Central memory CD4-positive, alpha-beta T cell (primary cell): ENCODE measurements around the gene NRXN3.

ENCODE experiments used
- DNase-seq: peaks from one replicate; pipeline ENCODE4 v3.0.0; 2022

The NRXN3 gene

GRCh38 chr14:79514700-79515099 lies 1344.5 kb downstream of the NRXN3 start:
- DNase-seq = no peak

GRCh38 chr14:79515158-79515557 lies 1345.0 kb downstream of the NRXN3 start:
- no peak for DNase-seq

- DNase-seq = no peak
Measured at GRCh38 chr14:79516009-79516408, 1345.8 kb downstream of the NRXN3 start.

- no peak for DNase-seq
Measured at GRCh38 chr14:79525416-79525815, 1355.2 kb downstream of the NRXN3 start.

- no peak for DNase-seq
Measured at GRCh38 chr14:79528828-79529416, 1358.7 kb downstream of the NRXN3 start.

- DNase-seq = no peak
Measured at GRCh38 chr14:79530555-79530954, 1360.4 kb downstream of the NRXN3 start.

- DNase-seq = no peak
Measured at GRCh38 chr14:79534703-79535353, 1364.7 kb downstream of the NRXN3 start.

GRCh38 chr14:79540394-79540793 lies 1370.2 kb downstream of the NRXN3 start:
- DNase-seq = no peak

- no peak for DNase-seq
Measured at GRCh38 chr14:79542121-79542520, 1371.9 kb downstream of the NRXN3 start.

- no peak for DNase-seq
Measured at GRCh38 chr14:79543348-79543747, 1373.2 kb downstream of the NRXN3 start.

GRCh38 chr14:79543967-79544697 lies 1374.0 kb downstream of the NRXN3 start:
- DNase-seq = no peak

- DNase-seq = no peak
Measured at GRCh38 chr14:79544698-79545070, 1374.5 kb downstream of the NRXN3 start.

GRCh38 chr14:79548836-79549235 lies 1378.7 kb downstream of the NRXN3 start:
- no peak for DNase-seq

- no peak for DNase-seq
Measured at GRCh38 chr14:79549515-79549914, 1379.3 kb downstream of the NRXN3 start.

GRCh38 chr14:79551523-79551922 lies 1381.3 kb downstream of the NRXN3 start:
- DNase-seq = no peak

- no peak for DNase-seq
Measured at GRCh38 chr14:79552778-79553177, 1382.6 kb downstream of the NRXN3 start.

- no peak for DNase-seq
Measured at GRCh38 chr14:79554816-79555215, 1384.6 kb downstream of the NRXN3 start.

- DNase-seq = no peak
Measured at GRCh38 chr14:79555429-79555828, 1385.3 kb downstream of the NRXN3 start.

- no peak for DNase-seq
Measured at GRCh38 chr14:79557309-79557708, 1387.1 kb downstream of the NRXN3 start.

- DNase-seq = no peak
Measured at GRCh38 chr14:79562185-79562584, 1392.0 kb downstream of the NRXN3 start.

- DNase-seq = no peak
Measured at GRCh38 chr14:79564371-79564770, 1394.2 kb downstream of the NRXN3 start.

- no peak for DNase-seq
Measured at GRCh38 chr14:79567306-79567705, 1397.1 kb downstream of the NRXN3 start.

- no peak for DNase-seq
Measured at GRCh38 chr14:79568594-79568993, 1398.4 kb downstream of the NRXN3 start.

GRCh38 chr14:79569072-79569471 lies 1398.9 kb downstream of the NRXN3 start:
- DNase-seq = no peak
